Measurements from ENCODE around the gene EZH1.

EZH1 gene

DNA sequence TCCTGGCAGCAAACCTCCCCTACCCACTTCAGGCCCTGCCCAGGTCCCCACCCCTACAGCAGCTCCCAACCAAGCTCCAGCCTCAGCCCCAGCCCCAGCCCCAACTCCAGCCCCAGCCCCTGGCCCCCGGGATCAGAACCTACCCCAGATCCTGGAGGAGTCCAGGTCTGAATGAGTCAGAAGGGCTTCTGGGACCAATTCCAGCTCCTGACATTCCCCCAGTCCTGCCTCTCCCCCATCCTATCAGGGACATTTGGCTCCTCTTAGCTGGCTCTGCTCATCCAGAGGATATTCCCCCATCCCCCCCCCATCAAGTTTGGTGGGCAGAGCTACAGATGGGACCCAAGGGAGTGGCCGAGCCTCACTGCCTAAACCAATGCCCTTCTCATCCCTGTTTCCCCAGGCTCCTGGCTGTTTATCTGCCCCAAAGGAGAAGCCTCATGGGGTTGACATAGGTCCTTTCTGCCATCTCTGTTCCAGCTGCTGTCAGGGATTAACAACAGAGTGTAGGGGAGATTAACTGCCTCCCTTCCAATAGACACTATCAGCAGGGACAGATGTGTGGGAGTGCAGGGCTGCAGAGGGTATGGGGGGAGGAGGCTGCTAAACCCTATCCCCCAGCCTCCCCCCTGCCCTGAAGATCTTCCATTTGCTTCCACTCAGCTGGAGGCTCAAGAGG is 46.0 kb downstream of the EZH1 start:
- TF ChIP-seq, protein P1, sequence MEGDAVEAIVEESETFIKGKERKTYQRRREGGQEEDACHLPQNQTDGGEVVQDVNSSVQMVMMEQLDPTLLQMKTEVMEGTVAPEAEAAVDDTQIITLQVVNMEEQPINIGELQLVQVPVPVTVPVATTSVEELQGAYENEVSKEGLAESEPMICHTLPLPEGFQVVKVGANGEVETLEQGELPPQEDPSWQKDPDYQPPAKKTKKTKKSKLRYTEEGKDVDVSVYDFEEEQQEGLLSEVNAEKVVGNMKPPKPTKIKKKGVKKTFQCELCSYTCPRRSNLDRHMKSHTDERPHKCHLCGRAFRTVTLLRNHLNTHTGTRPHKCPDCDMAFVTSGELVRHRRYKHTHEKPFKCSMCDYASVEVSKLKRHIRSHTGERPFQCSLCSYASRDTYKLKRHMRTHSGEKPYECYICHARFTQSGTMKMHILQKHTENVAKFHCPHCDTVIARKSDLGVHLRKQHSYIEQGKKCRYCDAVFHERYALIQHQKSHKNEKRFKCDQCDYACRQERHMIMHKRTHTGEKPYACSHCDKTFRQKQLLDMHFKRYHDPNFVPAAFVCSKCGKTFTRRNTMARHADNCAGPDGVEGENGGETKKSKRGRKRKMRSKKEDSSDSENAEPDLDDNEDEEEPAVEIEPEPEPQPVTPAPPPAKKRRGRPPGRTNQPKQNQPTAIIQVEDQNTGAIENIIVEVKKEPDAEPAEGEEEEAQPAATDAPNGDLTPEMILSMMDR (conservative IDR thresholded peaks at IDR 0.05; ENCODE audit: low read depth, low read length), result no peak
- Histone ChIP-seq H2AFZ (ENCODE audit: low read depth) (no peak overlapping the region), H3K79me2 (ENCODE audit: insufficient read depth, low read depth) (no peaks in the 10 kb centered on the region), H3K4me1 (ENCODE audit: low read depth, poor library complexity, severe bottlenecking) (peaks cover 27% of the 10 kb centered on the region), H3K27ac (no peak overlapping the region), H3K36me3 (ENCODE audit: insufficient read depth) (no peaks in the 10 kb centered on the region; the same call in 1 of the 2 replicates), H3K4me2 (no peak overlapping the region), H4K20me1 (ENCODE audit: insufficient read depth) (no peaks in the 10 kb centered on the region), H3K27me3 (ENCODE audit: insufficient read depth, low read depth) (no peaks in the 10 kb centered on the region), H3K9ac (no peak overlapping the region), H3K4me3 (IDR thresholded peaks at IDR 0.05; ENCODE audit: insufficient read depth, low read depth, low read length) (no peak overlapping the region)

DNA sequence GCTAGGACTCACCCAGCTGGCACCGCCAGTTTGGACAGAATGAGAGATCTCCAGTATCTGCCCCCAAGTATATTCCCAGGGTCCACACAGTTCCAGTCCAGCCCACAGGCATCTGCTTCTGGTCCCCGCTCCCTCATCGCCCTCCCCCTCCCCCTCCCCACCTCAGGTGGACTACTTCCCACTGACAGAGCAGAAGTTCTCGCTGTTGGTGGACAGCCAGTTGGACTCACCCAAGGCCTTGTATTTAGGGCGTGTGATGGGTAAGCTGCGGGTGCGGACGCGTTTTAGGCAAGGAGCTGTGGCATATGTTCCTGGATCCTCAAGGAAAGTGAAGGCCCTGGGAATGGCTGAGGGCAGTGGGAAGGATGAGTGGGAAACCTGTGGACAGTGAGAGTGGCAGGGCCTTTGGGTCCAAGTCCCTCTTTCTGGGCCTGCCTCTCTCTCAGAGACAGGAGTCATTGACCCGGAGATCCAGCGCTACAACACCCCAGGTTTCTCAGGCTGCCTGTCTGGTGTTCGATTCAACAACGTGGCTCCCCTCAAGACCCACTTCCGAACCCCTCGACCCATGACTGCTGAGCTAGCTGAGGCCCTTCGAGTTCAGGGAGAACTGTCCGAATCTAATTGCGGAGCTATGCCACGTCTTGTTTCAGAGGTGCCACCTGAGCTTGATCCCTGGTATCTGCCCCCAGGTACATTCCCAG is 47.6 kb downstream of the EZH1 start:
- H3K36me3 ChIP-seq (ENCODE audit: insufficient read depth), result no peaks in the 10 kb centered on the region
- H3K4me2 ChIP-seq, result no peak overlapping the region
- H3K27ac ChIP-seq, result no peak overlapping the region
- H2AFZ ChIP-seq (ENCODE audit: low read depth), result no peak overlapping the region
- no peaks in the 10 kb centered on the region for H4K20me1 ChIP-seq (ENCODE audit: insufficient read depth)
- peaks cover 11% of the 10 kb centered on the region for H3K4me1 ChIP-seq (ENCODE audit: low read depth, poor library complexity, severe bottlenecking)
- TF ChIP-seq, protein P1 (conservative IDR thresholded peaks at IDR 0.05; ENCODE audit: low read depth, low read length), result no peak
- H3K27me3 ChIP-seq (ENCODE audit: insufficient read depth, low read depth), result no peaks in the 10 kb centered on the region
- H3K4me3 ChIP-seq (IDR thresholded peaks at IDR 0.05; ENCODE audit: insufficient read depth, low read depth, low read length), result no peak overlapping the region
- H3K9ac ChIP-seq, result no peak overlapping the region
- H3K79me2 ChIP-seq (ENCODE audit: insufficient read depth, low read depth), result no peaks in the 10 kb centered on the region

DNA sequence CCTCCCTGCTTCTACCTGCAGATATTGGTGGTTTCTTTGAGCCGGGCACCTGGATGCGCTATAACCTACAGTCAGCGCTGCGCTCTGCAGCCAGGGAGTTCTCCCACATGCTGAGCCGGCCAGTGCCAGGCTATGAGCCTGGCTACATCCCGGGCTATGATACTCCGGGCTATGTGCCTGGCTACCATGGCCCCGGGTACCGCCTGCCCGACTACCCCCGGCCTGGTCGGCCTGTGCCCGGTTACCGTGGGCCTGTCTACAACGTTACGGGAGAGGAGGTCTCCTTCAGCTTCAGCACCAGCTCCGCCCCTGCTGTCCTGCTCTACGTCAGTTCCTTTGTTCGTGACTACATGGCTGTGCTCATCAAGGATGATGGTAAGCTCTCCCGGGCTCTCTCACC is 49.3 kb downstream of the EZH1 start:
- no peak overlapping the region for H2AFZ ChIP-seq (ENCODE audit: low read depth)
- H3K9ac ChIP-seq, result no peak overlapping the region
- H3K4me3 ChIP-seq (IDR thresholded peaks at IDR 0.05; ENCODE audit: insufficient read depth, low read depth, low read length), result no peak overlapping the region
- no peak overlapping the region for H3K27ac ChIP-seq
- H3K27me3 ChIP-seq (ENCODE audit: insufficient read depth, low read depth), result no peaks in the 10 kb centered on the region
- H3K4me1 ChIP-seq (ENCODE audit: low read depth, poor library complexity, severe bottlenecking), result no peaks in the 10 kb centered on the region
- no peak overlapping the region for H3K4me2 ChIP-seq
- H3K79me2 ChIP-seq (ENCODE audit: insufficient read depth, low read depth), result no peaks in the 10 kb centered on the region
- H3K36me3 ChIP-seq (ENCODE audit: insufficient read depth), result no peaks in the 10 kb centered on the region
- H4K20me1 ChIP-seq (ENCODE audit: insufficient read depth), result no peaks in the 10 kb centered on the region
- TF ChIP-seq, protein P1 (conservative IDR thresholded peaks at IDR 0.05; ENCODE audit: low read depth, low read length), result no peak

DNA sequence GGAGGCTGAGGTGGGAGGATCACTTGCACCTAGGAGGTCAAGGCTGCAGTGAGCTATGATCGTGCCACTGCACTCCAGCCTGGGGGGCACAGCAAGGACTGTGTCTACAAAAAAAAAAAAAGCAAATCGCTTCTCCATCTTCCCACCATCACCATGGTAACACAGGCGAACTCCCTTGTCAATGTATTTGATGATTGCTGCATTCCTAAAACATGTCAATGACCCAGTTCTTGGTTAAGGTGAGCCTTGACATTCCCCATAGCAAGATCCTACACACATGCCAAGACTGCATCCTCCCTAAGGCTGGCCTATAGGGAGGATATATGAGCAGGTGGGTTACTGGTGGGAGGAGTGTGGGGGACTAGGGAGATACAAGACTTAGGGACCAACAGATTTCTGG is 50.3 kb downstream of the EZH1 start:
- Histone ChIP-seq H3K36me3 (ENCODE audit: insufficient read depth) (no peaks in the 10 kb centered on the region), H3K4me2 (no peak overlapping the region), H3K27ac (no peak overlapping the region), H3K4me1 (ENCODE audit: low read depth, poor library complexity, severe bottlenecking) (no peaks in the 10 kb centered on the region), H3K9ac (no peak overlapping the region), H4K20me1 (ENCODE audit: insufficient read depth) (no peaks in the 10 kb centered on the region), H3K4me3 (IDR thresholded peaks at IDR 0.05; ENCODE audit: insufficient read depth, low read depth, low read length) (no peak overlapping the region), H3K79me2 (ENCODE audit: insufficient read depth, low read depth) (no peaks in the 10 kb centered on the region), H2AFZ (ENCODE audit: low read depth) (no peak overlapping the region), H3K27me3 (ENCODE audit: insufficient read depth, low read depth) (no peaks in the 10 kb centered on the region)
- TF ChIP-seq, protein P1 (conservative IDR thresholded peaks at IDR 0.05; ENCODE audit: low read depth, low read length), result no peak
